HEK293T (cell line): Measurements from ENCODE around the gene NGLY1.

Experiments used
- CTCF ChIA-PET: fragments of 350-600 bp; formaldehyde crosslinking; extraction: SDS; loops from one replicate; lab custom pipeline; 2021; ENCODE audit warnings: antibody characterized with exemption, inconsistent platforms; lab: Yijun Ruan, JAX
- POLR2A ChIA-PET: fragments of 350-600 bp; formaldehyde crosslinking; extraction: SDS; loops from one replicate; lab custom pipeline; 2020; ENCODE audit warnings: antibody characterized with exemption, inconsistent platforms; lab: Yijun Ruan, JAX
- DNase-seq: peaks from one replicate; pipeline ENCODE4 v3.0.0; 2012; ENCODE audit warnings: mixed read lengths; ENCODE audit errors: extremely low spot score
- ARNT ChIP-seq: fragments of 450-650 bp; IDR thresholded peaks from 2 replicates; pipeline ENCODE4 v1.6.1; 2017; ENCODE audit warnings: mild to moderate bottlenecking
- BHLHE40 ChIP-seq: fragments of 450-650 bp; IDR thresholded peaks from 2 replicates; pipeline ENCODE4 v1.6.1; 2016; ENCODE audit warnings: mild to moderate bottlenecking, moderate library complexity, borderline replicate concordance
- CTBP1 ChIP-seq: fragments of 450-650 bp; IDR thresholded peaks from 2 replicates; pipeline ENCODE4 v1.6.1; 2016; ENCODE audit warnings: borderline replicate concordance
- ELF4 ChIP-seq: fragments of 450-650 bp; IDR thresholded peaks from 2 replicates; pipeline ENCODE4 v1.6.1; 2017; ENCODE audit warnings: antibody characterized with exemption
- FOXA1 ChIP-seq: fragments of 450-650 bp; IDR thresholded peaks from 2 replicates; pipeline ENCODE4 v1.6.1; 2016; ENCODE audit warnings: mild to moderate bottlenecking
- FOXK2 ChIP-seq: fragments of 450-650 bp; IDR thresholded peaks from 2 replicates; pipeline ENCODE4 v1.6.1; 2016; ENCODE audit warnings: mild to moderate bottlenecking
- FOXM1 ChIP-seq: fragments of 450-650 bp; IDR thresholded peaks from 2 replicates; pipeline ENCODE4 v1.6.1; 2017; ENCODE audit warnings: mild to moderate bottlenecking, borderline replicate concordance
- HDGF ChIP-seq: fragments of 450-650 bp; IDR thresholded peaks from 2 replicates; pipeline ENCODE4 v1.6.1; 2017; ENCODE audit warnings: antibody characterized with exemption, borderline replicate concordance
- L3MBTL2 ChIP-seq: fragments of 450-650 bp; conservative IDR thresholded peaks from 2 replicates; pipeline ENCODE4 v1.6.1; 2016; ENCODE audit warnings: mild to moderate bottlenecking
- LEF1 ChIP-seq: fragments of 450-650 bp; IDR thresholded peaks from 2 replicates; pipeline ENCODE4 v1.6.1; 2017; ENCODE audit warnings: mild to moderate bottlenecking, borderline replicate concordance
- NFRKB ChIP-seq: fragments of 450-650 bp; IDR thresholded peaks from 2 replicates; pipeline ENCODE4 v1.6.1; 2016; ENCODE audit warnings: mild to moderate bottlenecking, moderate library complexity
- SP1 ChIP-seq: fragments of 450-650 bp; IDR thresholded peaks from 2 replicates; pipeline ENCODE4 v1.6.1; 2017
- SUZ12 ChIP-seq: fragments of 450-650 bp; IDR thresholded peaks from 2 replicates; pipeline ENCODE4 v1.6.1; 2016; ENCODE audit warnings: mild to moderate bottlenecking
- TARDBP ChIP-seq: fragments of 450-650 bp; IDR thresholded peaks from 2 replicates; pipeline ENCODE4 v1.6.1; 2016
- ZNF384 ChIP-seq: fragments of 450-650 bp; IDR thresholded peaks from 2 replicates; pipeline ENCODE4 v1.6.1; 2016
- TF ChIP-seq, protein P1 (sequence below): fragments of 450-650 bp; IDR thresholded peaks from 2 replicates; pipeline ENCODE4 v1.6.1; 2016

NGLY1 gene, protein sequence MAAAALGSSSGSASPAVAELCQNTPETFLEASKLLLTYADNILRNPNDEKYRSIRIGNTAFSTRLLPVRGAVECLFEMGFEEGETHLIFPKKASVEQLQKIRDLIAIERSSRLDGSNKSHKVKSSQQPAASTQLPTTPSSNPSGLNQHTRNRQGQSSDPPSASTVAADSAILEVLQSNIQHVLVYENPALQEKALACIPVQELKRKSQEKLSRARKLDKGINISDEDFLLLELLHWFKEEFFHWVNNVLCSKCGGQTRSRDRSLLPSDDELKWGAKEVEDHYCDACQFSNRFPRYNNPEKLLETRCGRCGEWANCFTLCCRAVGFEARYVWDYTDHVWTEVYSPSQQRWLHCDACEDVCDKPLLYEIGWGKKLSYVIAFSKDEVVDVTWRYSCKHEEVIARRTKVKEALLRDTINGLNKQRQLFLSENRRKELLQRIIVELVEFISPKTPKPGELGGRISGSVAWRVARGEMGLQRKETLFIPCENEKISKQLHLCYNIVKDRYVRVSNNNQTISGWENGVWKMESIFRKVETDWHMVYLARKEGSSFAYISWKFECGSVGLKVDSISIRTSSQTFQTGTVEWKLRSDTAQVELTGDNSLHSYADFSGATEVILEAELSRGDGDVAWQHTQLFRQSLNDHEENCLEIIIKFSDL

DNA sequence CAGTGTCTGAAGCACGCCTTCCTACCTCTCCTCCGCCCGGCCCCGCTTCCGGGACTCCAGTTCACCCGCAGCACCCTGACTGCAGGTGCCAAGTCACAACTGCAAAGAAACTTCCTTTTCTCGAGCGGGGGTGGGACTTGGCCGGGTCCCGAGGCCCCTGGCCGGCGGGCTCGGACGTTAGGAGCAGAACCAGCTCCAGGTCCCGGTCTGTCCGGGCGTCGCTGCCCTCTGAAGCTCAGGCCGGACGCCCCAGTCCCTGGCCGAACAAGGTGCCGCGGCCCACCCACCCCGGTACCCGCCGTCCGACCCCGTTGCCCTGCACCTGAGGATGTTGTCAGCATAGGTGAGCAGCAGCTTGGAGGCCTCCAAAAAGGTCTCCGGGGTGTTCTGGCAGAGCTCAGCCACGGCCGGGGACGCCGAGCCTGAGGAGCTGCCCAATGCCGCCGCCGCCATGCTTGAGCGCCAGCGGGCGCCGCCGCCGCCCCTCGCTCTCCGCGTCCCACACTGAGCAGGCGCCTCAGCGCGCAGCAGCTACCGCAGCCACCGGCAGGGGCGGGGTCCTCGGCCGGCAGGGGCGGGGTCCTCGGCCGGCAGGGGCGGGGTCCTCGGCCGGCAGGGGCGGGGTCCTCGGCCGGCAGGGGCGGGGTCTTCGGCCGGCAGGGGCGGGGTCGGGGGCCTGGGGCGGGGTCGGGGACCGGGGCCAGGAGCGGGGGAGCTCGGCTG, at the start of gene NGLY1:
TSS of gene NGLY1 (minus strand) at position 506 of the 723 bp plus-strand sequence. CDS start at position 453, 53 bp downstream.
- DNase-seq: peak; percentile 85
- TF ChIP-seq ARNT: no peak
- TF ChIP-seq ELF4: no peak
- TF ChIP-seq SUZ12: no peak
- TF ChIP-seq TARDBP: no peak
- TF ChIP-seq, protein P1, sequence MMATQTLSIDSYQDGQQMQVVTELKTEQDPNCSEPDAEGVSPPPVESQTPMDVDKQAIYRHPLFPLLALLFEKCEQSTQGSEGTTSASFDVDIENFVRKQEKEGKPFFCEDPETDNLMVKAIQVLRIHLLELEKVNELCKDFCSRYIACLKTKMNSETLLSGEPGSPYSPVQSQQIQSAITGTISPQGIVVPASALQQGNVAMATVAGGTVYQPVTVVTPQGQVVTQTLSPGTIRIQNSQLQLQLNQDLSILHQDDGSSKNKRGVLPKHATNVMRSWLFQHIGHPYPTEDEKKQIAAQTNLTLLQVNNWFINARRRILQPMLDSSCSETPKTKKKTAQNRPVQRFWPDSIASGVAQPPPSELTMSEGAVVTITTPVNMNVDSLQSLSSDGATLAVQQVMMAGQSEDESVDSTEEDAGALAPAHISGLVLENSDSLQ: no peak
- TF ChIP-seq CTBP1: no peak
- TF ChIP-seq SP1: no peak
- no peak for TF ChIP-seq ZNF384
- TF ChIP-seq LEF1: no peak
- no peak for TF ChIP-seq NFRKB
- TF ChIP-seq L3MBTL2: no peak; the same call in 1 of the 2 replicates
- TF ChIP-seq BHLHE40: no peak
- no peak for TF ChIP-seq HDGF
- ChIA-PET POLR2A (interaction anchor here (0.7 to 1.4 kb wide), 5 partner anchors 10 to 104 kb away, joined by 3 to 7 read pairs (median 5); no protein-coding TSS in a partner anchor), CTCF (interaction anchor here (0.6 to 1.2 kb wide), 3 partner anchors 71 to 788 kb away, joined by 3 read pairs; no protein-coding TSS in a partner anchor)

DNA sequence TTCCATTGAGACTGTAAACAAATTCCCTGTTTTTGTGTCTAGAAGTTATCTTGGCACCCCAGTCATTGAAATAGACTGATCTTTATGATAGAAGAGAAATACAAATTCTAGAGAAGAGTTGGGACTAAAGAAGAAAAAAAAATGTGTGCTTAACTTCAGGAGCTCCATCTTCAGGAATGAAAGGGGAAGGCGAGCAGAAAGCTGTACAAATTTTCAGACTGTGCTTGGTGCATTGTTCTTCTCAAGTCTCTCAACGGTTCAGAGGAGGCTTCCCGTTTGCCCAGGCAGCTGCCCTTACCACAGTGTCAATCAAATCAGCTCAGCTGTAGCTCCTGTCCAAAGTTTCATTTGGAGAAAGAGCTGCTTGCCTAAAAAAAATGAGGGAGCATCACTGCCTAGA, 48.3 kb upstream of the NGLY1 start:
- CTCF ChIA-PET: interaction anchor here (0.6 kb wide), 1 partner anchor 195 kb away, joined by 4 read pairs; no protein-coding TSS in a partner anchor
- POLR2A ChIA-PET: no interaction called here
- peak; percentile 20 for DNase-seq
- TF ChIP-seq HDGF: no peak
- 0 out of 2 replicates have a peak, but pooled peaks have one; percentile 33 for TF ChIP-seq ZNF384
- TF ChIP-seq, protein P1: peak; percentile 66
- TF ChIP-seq ARNT: no peak

DNA sequence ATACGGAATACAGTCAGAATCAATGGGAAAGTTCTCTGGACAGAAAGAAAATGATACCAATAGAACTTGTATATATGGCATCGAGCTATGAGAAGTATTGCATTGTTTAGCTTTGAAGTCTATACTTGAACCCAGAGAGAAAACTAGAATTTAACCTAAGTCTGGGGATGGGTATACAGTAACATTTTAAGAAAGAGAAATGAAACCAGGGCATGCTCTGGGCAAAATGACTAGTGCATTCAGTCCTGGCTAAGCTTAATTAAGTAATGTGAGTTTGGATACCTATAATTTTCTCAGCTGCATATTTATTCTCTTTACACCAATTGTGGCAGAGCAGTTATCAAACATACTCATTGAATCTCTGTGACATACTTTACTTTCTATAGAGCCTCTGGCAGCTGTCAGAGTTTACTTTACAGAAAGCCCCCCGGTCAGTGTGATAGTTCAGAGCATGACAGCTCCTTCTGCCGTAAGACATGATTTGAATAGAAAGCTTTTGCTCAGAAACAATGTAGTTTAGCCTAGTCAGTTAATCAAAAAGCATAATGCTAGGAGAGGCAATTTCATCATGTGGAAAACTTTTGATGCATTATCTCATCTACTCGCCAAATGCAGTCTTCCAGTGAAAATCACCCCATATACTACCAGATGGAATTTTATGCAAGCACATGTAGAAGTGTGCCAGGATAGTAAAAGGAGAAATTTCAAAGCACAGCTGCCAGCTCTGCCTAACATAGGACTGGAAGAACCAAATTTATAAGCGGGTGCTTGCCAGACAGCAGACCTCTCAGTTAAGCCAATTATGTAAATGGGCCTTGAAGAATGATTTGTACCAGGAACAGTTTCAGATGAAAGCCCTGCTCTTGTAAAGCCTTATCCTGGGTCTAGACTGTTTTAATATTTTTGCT, 47.4 kb upstream of the NGLY1 start:
- TF ChIP-seq ZNF384 (no peak), L3MBTL2 (no peak), TARDBP (no peak), CTBP1 (no peak), SUZ12 (no peak), BHLHE40 (no peak), FOXA1 (no peak), ELF4 (no peak), SP1 (no peak), FOXM1 (no peak), LEF1 (no peak), NFRKB (no peak), FOXK2 (no peak), HDGF (no peak), ARNT (no peak)
- TF ChIP-seq, protein P1: no peak
- CTCF ChIA-PET: interaction anchor here (0.6 kb wide), 1 partner anchor 72 kb away, joined by 3 read pairs; no protein-coding TSS in a partner anchor
- DNase-seq: no peak
- POLR2A ChIA-PET: no interaction called here

DNA sequence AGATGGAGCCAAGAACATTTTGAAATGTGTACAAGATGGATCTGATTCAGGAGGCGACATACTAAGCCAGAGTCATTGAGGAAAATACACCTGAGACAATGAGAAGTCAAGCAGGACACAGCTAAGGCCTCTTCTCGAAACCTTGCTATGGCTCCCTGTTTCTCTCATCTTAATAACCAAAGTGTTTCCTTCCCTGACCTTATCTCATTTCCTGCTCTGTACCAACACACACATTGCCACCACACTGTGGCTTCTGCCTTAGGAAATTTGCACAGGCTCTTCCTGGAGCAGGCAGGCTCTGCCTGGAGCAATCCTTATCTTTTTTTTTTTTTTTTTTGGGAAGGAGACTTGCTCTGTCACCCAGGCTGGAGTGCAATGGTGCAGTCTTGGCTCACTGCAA, 43.3 kb upstream of the NGLY1 start:
- CTCF ChIA-PET: no interaction called here

DNA sequence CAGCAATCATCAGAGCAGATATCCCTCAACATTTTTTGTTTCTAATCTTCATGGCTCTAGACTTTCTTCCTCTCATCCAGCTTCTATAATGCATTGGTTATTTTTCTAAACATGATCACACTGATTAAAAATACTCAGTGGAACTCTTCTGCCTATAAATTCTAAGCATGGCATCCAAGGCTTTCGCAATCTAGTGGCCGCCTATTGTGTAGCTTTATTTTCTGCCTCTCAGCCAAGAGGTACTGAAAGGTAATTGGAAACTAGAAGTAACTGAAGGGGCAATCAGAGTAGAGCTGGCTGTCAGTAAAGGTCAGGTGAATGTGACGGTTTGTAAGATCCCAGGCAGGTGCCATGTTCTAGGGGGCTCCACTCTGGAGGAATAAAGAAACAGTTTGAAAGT, 40.1 kb upstream of the NGLY1 start:
- DNase-seq: no peak
- ChIA-PET POLR2A (no interaction called here), CTCF (no interaction called here)
- TF ChIP-seq HDGF (no peak), L3MBTL2 (no peak), FOXM1 (no peak), SUZ12 (no peak), ZNF384 (no peak), SP1 (no peak), NFRKB (no peak), CTBP1 (no peak), FOXA1 (no peak), BHLHE40 (no peak)
- TF ChIP-seq, protein P1: no peak

More for the DNA sequence above, 43.3 kb upstream of the NGLY1 start:
- TF ChIP-seq ARNT (no peak), HDGF (no peak), CTBP1 (no peak), SUZ12 (no peak), ZNF384 (no peak), FOXK2 (no peak)
- POLR2A ChIA-PET: no interaction called here
- no peak for DNase-seq
